Bone marrow (tissue), 2 donors: ENCODE data around the gene NDUFAF3.

ENCODE experiments used
- DNase-seq, 2 donors: peaks; one replicate each; lab custom pipeline; 2025; lab: John Stamatoyannopoulos, UW

NDUFAF3 gene

DNA sequence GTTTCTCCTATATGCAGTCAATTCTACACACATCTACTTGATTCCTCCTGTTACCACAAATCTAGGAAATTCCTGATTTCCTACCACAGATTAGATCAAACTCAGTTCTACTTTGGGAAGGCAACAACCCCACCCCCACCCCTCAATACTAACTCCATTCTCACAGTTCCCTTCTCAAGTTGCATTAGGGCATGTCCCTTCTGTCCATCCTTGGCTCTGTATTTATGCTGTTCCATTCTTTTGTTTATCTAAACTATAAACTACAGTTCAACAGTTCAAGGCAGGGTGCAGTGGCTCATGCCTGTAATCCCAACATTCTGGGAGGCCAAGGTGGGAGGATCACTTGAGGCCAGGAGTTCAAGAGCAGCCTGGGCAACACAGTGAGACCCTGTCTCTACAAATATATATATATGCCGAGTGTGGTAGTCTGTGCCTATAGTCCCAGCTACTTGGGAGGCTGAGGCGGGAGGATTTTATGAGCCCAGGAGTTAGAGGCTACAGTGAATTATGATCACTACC, 32.5 kb downstream of the NDUFAF3 start:
- DNase-seq = no peak

DNA sequence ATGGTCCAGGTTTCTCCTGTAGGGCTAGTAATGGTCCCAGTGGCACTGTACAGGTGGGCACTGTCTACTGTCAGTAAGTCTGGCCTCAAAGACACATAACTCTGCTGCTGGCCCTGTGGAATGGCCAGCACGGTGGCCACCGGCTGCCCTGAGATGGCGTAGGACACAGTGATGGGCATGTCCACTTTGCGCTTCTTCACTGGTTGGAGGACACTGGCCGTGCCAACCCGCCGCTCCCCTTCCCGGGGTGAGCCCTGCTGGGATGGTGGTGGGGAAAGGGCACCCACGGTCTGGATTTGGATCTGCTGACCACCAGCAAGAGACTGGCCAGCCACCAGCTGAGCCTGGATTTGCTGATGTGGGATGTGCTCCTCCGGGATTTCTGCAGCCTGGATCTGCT, 35.3 kb downstream of the NDUFAF3 start:
- DNase-seq = no peak

DNA sequence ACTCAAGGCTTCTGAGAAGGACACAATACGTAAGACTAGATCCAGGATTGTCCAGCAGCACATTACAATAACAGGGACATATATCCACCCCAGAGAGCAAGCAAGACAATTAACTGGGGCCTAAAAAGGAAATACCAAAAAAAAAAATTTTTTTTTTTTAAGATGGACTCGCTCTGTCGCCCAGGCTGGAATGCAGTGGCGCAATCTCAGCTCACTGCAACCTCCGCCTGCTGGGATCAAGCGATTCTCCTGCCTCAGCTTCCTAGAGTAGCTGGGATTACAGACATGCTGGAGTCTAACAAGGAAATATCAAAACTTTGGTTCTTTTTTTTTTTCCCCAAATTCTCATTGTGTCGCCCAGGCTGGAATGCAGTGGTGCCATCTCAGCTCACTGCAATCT, 36.1 kb downstream of the NDUFAF3 start:
- DNase-seq = no peak
